GM12865 (cell line): Measurements from ENCODE around the gene PIK3CA.
A peak's percentile ranks its signal among the peaks of the same experiment; 100 is the strongest.

Experiments
- DNase-seq: peaks from one replicate; pipeline ENCODE4 v3.0.0; 2010; ENCODE audit warnings: low read depth
- H3K4me3 ChIP-seq: 2 replicates; pipeline ENCODE4 v1.5.1; 2011; ENCODE audit warnings: mild to moderate bottlenecking, low read depth, low read length, control low read depth
- CTCF ChIP-seq: IDR thresholded peaks from 2 replicates; pipeline ENCODE4 v1.5.1; 2011; ENCODE audit warnings: low read length, control low read depth, low read depth, inconsistent platforms; ENCODE audit not compliant: insufficient read depth; ENCODE audit errors: missing control alignments

The PIK3CA gene

DNA sequence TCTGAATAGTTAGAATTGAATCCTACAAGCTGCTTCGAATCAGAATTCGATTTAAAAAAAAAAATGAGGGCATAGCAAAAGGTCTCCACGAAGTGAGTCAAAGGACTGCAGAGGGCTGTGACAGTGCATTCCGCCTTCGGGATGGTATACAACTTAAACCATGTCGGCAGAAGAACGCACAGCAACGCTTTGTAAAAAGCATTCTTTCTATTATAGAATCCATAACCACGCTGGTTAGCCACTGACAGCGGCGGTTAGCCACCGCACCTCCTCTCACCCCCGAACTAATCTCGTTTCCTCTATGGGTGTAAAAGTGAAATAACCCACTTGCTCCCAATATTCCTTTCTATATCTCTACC is 664 bp upstream of the PIK3CA start:
- H3K4me3 ChIP-seq = peak overlapping the region; percentile 82
- TF ChIP-seq CTCF = no peak
- no peak for DNase-seq

DNA sequence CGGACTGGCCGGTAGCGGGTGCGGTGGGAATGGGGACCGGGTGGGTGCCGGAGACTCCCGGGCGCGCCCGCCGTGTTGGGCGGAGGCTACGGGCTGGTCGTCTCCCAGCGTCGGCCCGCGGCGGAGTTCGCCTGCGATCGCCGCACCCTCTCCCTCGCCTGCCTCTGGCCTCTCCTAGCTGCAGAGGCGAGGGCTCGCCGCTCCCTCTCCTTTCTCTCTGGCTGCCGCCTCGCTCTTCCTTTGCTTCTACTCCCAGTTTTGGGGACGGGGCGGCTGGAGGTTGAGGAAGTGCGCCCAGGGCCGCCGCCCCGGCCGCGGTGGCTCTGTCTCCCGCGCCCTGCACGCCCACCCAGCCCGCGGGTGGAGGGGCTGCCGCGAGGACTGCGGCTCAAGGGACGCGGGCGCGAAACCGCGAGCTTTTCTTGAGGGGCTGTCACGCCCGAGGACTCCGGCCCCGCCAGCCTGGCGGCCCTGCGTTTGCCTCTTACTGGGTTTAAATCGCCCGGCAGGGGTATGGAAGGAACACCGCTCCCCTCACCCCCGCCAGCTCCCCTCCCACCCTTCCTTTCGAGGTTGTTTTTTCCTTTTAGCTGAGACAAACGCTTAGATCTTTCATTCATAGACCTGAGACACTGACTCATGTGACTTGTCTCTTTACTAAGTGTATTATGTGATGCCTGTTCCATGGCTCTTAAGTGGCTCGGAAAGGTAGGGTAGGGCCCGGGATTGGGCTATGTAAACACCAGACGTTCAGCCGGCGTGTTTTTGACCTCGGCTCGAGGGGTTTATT is 654 bp downstream of the PIK3CA start:
- no peak for TF ChIP-seq CTCF
- peak; percentile 58 for DNase-seq
- H3K4me3 ChIP-seq = peak overlapping the region; percentile 82

DNA sequence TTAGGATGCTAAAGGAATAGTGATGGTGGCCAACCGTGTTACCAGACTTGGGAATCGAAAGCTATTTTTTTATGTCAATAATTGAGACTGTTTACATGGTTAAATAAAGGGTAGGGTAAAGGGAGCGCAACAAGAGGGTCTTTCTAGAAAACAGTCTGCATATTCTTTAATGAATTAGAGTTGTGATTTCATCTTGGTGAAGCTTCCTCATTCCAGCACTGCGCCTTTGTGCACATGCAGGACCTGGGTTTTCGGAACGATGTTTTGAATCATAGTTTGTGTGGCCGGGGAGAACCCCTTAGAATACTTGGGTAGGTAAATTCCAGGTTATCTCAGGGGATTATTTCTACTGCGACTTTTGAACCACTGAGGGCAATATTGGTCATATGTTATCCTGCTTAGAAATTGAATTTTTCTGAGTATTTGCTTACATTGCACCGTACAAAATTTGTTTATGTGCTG is 1.3 kb downstream of the PIK3CA start:
- TF ChIP-seq CTCF = no peak
- DNase-seq = peak; percentile 84
- peak overlapping the region; percentile 82 for H3K4me3 ChIP-seq

GRCh38 chr3:179149951-179150350 is 1.8 kb downstream of the PIK3CA start:
- H3K4me3 ChIP-seq = peak overlapping the region; percentile 82
- TF ChIP-seq CTCF = no peak
- DNase-seq = no peak

DNA sequence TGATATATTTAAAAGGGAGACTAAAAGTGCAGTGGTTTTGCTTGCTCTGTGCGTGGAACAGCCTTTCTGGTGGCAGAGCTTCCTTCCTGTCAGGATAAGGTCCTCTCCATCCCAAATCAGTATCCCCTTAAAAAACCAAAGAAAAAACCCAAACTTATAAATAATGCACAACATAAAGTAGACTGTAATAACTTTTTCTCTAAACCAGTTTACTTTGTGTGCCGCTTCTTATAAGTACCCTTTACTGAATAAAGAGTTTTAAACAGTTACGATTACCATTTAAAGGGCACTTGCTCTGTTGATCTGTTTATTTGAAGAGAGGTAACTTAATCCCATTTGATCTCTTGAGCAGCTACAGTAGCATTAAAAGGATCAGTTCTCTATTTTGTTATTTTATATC is 2.5 kb downstream of the PIK3CA start:
- peak overlapping the region; percentile 82 for H3K4me3 ChIP-seq
- no peak for DNase-seq
- TF ChIP-seq CTCF = no peak

- no peak for DNase-seq
- H3K4me3 ChIP-seq = no peak overlapping the region
- no peak for TF ChIP-seq CTCF
These were observed 3.3 kb downstream of the PIK3CA start for GRCh38 chr3:179151474-179151873.

DNA sequence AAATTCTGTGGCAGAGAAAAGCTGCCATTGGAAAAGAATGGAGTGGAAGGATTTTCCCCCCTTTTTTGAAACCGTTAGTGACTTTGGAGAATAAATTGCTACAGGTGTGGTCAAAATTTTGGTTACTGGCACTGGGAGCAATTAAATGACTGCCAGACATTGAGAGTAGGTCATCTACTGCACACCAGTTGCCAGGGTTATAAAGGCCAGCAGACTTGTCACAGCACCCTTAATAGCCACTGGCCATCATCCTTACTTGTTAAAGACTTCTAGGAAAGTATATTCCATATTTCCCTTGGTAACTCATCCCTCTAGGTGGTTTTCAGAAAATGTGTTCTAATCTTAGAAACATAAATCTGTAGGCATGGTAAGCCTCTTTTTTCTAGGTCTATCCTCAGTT is 8.0 kb downstream of the PIK3CA start:
- DNase-seq = no peak
- H3K4me3 ChIP-seq = no peak overlapping the region
- TF ChIP-seq CTCF = no peak
